SK-N-SH (cell line): ENCODE results near the gene TBXA2R. TPM values are rescaled to one million over a fixed set of nuclear protein-coding genes. Genes with fewer than 3 reads are reported as not detected.

Experiments used
- CTCF ChIA-PET: fragments of 300-600, 350-600 bp; formaldehyde crosslinking; extraction: SDS; loops from one replicate; lab custom pipeline; 2021; lab: Yijun Ruan, JAX
- POLR2A ChIA-PET: fragments of 350-600 bp; sonication (Branson Sonifier 250); formaldehyde crosslinking; extraction: SDS; loops from one replicate; lab custom pipeline; 2020; ENCODE audit warnings: antibody characterized with exemption, inconsistent platforms; lab: Yijun Ruan, JAX
- DNase-seq: peaks from one replicate; pipeline ENCODE4 v3.0.0; 2012
- H2AFZ ChIP-seq: fragments of 200-600 bp; sonication (generic); 2 replicates; pipeline ENCODE4 v1.8.1; 2016; ENCODE audit warnings: antibody characterized with exemption, mild to moderate bottlenecking, low read depth
- H3F3A ChIP-seq: fragments of 200-600 bp; sonication (generic); replicated peaks from 2 replicates; pipeline ENCODE3; 2016; ENCODE audit warnings: antibody characterized with exemption, mild to moderate bottlenecking; ENCODE audit not compliant: insufficient read depth
- H3K27ac ChIP-seq, 2 experiments: fragments of 200-500 bp in 1 of 2; fragments of 200-600 bp in 1 of 2; sonication (Bioruptor generic) in 1 of 2; sonication (generic), shearing (Covaris generic) in 1 of 2; 2 replicates each; pipeline versions ENCODE4 v1.5.1 to v1.6.1; 2014 to 2016; ENCODE audit warnings: low read depth in 2 of 2, inconsistent platforms in 1 of 2, low read length in 1 of 2, mild to moderate bottlenecking in 1 of 2, mixed read lengths in 1 of 2
- H3K27me3 ChIP-seq: fragments of 200-600 bp; sonication (generic), shearing (Covaris generic); 2 replicates; pipeline ENCODE4 v1.6.1; 2016; ENCODE audit warnings: mixed run types; ENCODE audit not compliant: insufficient read depth
- H3K36me3 ChIP-seq, 2 experiments: fragments of 200-500 bp in 1 of 2; fragments of 200-600 bp in 1 of 2; sonication (Bioruptor generic) in 1 of 2; sonication (generic) in 1 of 2; replicated peaks in 1 of 2; 2 replicates each; pipeline versions ENCODE3 to v1.5.1; 2014 to 2016; ENCODE audit warnings: low read length in 1 of 2, mild to moderate bottlenecking in 1 of 2; ENCODE audit not compliant: insufficient read depth in 2 of 2, control insufficient read depth in 1 of 2
- H3K4me1 ChIP-seq, 2 experiments: fragments of 200-500 bp in 1 of 2; fragments of 200-600 bp in 1 of 2; sonication (Bioruptor generic) in 1 of 2; sonication (generic), shearing (Covaris generic) in 1 of 2; 2 replicates each; pipeline versions ENCODE4 v1.5.1 to v1.6.1; 2014 to 2016; ENCODE audit warnings: low read depth in 1 of 2, low read length in 1 of 2, mixed run types in 1 of 2; ENCODE audit not compliant: insufficient read depth in 2 of 2, control insufficient read depth in 1 of 2
- H3K4me2 ChIP-seq: fragments of 200-600 bp; sonication (generic), shearing (Covaris generic); 2 replicates; pipeline ENCODE4 v1.6.1; 2017; ENCODE audit warnings: mixed run types
- H3K4me3 ChIP-seq, 2 experiments: fragments of 200-500 bp in 1 of 2; fragments of 200-600 bp in 1 of 2; sonication (Bioruptor generic) in 1 of 2; sonication (generic), shearing (Covaris generic) in 1 of 2; 2 replicates each; pipeline versions ENCODE4 v1.5.1 to v1.8.1; 2014 to 2016; ENCODE audit warnings: low read depth in 2 of 2, inconsistent platforms in 1 of 2, low read length in 1 of 2, mild to moderate bottlenecking in 1 of 2, mixed read lengths in 1 of 2, moderate library complexity in 1 of 2
- H3K79me2 ChIP-seq: fragments of 200-600 bp; sonication (generic); 2 replicates; pipeline ENCODE4 v1.8.1; 2017; ENCODE audit warnings: mild to moderate bottlenecking; ENCODE audit not compliant: insufficient read depth
- H3K9ac ChIP-seq: fragments of 200-600 bp; sonication (generic); 2 replicates; pipeline ENCODE4 v1.6.1; 2017; ENCODE audit warnings: mixed run types
- H3K9me2 ChIP-seq: fragments of 200-600 bp; sonication (generic); 2 replicates; pipeline ENCODE4 v1.6.1; 2017; ENCODE audit warnings: mixed run types
- H3K9me3 ChIP-seq: fragments of 200-600 bp; sonication (generic); 2 replicates; pipeline ENCODE4 v1.6.1; 2017; ENCODE audit warnings: mixed run types, mild to moderate bottlenecking, moderate library complexity
- H4K20me1 ChIP-seq: fragments of 200-600 bp; sonication (generic); 2 replicates; pipeline ENCODE4 v1.6.1; 2017; ENCODE audit warnings: mild to moderate bottlenecking, mixed run types; ENCODE audit not compliant: insufficient read depth
- CTCF ChIP-seq: fragments of 200-600 bp; sonication (generic); IDR thresholded peaks from 2 replicates; pipeline ENCODE4 v1.6.1; 2017; ENCODE audit warnings: antibody characterized with exemption, mild to moderate bottlenecking, moderate library complexity
- ELF1 ChIP-seq: IDR thresholded peaks from 2 replicates; pipeline ENCODE4 v1.4.0; 2012
- EZH2phosphoT487 ChIP-seq: fragments of 200-600 bp; sonication (generic); IDR thresholded peaks from 2 replicates; pipeline ENCODE4 v1.6.1; 2017; ENCODE audit warnings: low read depth, mixed run types, mild to moderate bottlenecking, antibody characterized with exemption, moderate library complexity, borderline replicate concordance
- FOXJ3 ChIP-seq: sonication (generic); formaldehyde crosslinking; IDR thresholded peaks from 2 replicates; pipeline ENCODE4 v1.5.1; 2020; ENCODE audit warnings: mild to moderate bottlenecking, missing genetic modification reagents
- FOXM1 ChIP-seq: IDR thresholded peaks from 2 replicates; pipeline ENCODE4 v1.4.0; 2012; ENCODE audit warnings: low read depth, mild to moderate bottlenecking
- GABPA ChIP-seq: IDR thresholded peaks from 2 replicates; pipeline ENCODE4 v1.4.0; 2012; ENCODE audit warnings: low read depth, mild to moderate bottlenecking
- GATA2 ChIP-seq: sonication (generic); formaldehyde crosslinking; IDR thresholded peaks from 2 replicates; pipeline ENCODE4 v1.5.0; 2020; ENCODE audit warnings: mild to moderate bottlenecking, missing genetic modification reagents
- JUND ChIP-seq: IDR thresholded peaks from 2 replicates; pipeline ENCODE4 v1.4.0; 2012
- MEF2A ChIP-seq: IDR thresholded peaks from 2 replicates; pipeline ENCODE4 v1.4.0; 2012; ENCODE audit warnings: low read depth, borderline replicate concordance
- MXI1 ChIP-seq: IDR thresholded peaks from 2 replicates; pipeline ENCODE4 v1.6.1; 2012; ENCODE audit warnings: mild to moderate bottlenecking, low read depth, low read length, improper control_type of control experiment
- POLR2AphosphoS5 ChIP-seq: IDR thresholded peaks from 2 replicates; pipeline ENCODE4 v1.6.1; 2012; ENCODE audit warnings: low read depth, low read length
- RFX5 ChIP-seq: IDR thresholded peaks from 2 replicates; pipeline ENCODE4 v1.6.1; 2012; ENCODE audit warnings: mild to moderate bottlenecking, improper control_type of control experiment, low read length
- RXRA ChIP-seq: IDR thresholded peaks from 2 replicates; pipeline ENCODE4 v1.4.0; 2012; ENCODE audit warnings: low read depth, mild to moderate bottlenecking, borderline replicate concordance
- SIN3A ChIP-seq: IDR thresholded peaks from 2 replicates; pipeline ENCODE4 v1.6.1; 2012; ENCODE audit warnings: low read depth, mild to moderate bottlenecking, low read length, moderate library complexity, borderline replicate concordance
- SMC3 ChIP-seq: IDR thresholded peaks from 2 replicates; pipeline ENCODE4 v1.6.1; 2012; ENCODE audit warnings: low read depth, low read length, improper control_type of control experiment
- TCF12 ChIP-seq: IDR thresholded peaks from 2 replicates; pipeline ENCODE4 v1.4.0; 2012
- TEAD4 ChIP-seq: IDR thresholded peaks from 2 replicates; pipeline ENCODE4 v1.4.0; 2012; ENCODE audit warnings: mild to moderate bottlenecking, borderline replicate concordance; ENCODE audit not compliant: insufficient read depth
- YY1 ChIP-seq: IDR thresholded peaks from 2 replicates; pipeline ENCODE4 v1.4.0; 2012; ENCODE audit warnings: low read depth, mild to moderate bottlenecking
- WGBS: methylation state at CpG from one replicate; pipeline ENCODE4 v1.1.6; 2017; ENCODE audit warnings: low lambda C conversion rate; 5-methylcytosine and 5-hydroxymethylcytosine counted together
- polyA plus RNA-seq, 3 experiments: library from polyadenylated mRNA; depleted of rRNA; stranded (reverse); fragments of >200 nt; gene quantifications; 2 replicates each; pipeline ENCODE4 v1.2.3, GENCODE V29; 2012
- TF ChIP-seq, protein P1 (sequence below): IDR thresholded peaks from 2 replicates; pipeline ENCODE4 v1.4.0; 2012; ENCODE audit warnings: low read depth, borderline replicate concordance
- TF ChIP-seq, protein P2 (sequence below): IDR thresholded peaks from 2 replicates; pipeline ENCODE4 v1.4.0; 2012; ENCODE audit warnings: low read depth
- TF ChIP-seq, protein P3 (sequence below): IDR thresholded peaks from 2 replicates; pipeline ENCODE4 v1.6.1; 2012; ENCODE audit warnings: mild to moderate bottlenecking, low read depth, low read length, moderate library complexity

The TBXA2R gene
- polyA plus RNA-seq, 1 of the 3 experiments (the other 2 are of a cell fraction): 0.92 TPM

DNA sequence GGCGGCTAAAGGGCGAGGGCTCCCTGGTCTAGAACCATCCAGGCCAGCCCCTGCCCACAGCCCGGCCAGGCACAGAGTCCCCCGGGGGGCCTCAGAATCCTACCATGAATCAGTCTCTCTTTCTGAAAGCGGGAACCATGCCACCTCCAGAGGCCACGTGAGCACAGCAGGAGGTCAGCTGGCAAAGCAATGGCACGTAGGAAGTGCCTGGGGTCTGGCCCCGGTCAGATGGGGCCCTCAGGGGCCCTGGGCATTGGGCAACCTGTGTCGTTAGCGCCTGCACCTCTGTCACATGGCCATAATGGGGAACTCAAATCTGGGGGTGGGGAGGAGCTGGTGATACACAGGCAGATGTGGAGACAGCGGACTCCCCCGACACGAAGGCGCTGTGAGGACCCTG, 58.1 kb downstream of the TBXA2R start:
- Histone ChIP-seq H4K20me1 (0 out of 2 replicates have a peak, but pooled peaks cover 7% of the 10 kb centered on the region), H3F3A (peaks cover 7% of the 10 kb centered on the region), H3K27ac (no peak overlapping the region; a peak in 1 of 4 replicates), H3K36me3 (peaks cover 0 to 30% of the 10 kb centered on the region in 2 experiments), H3K9me2 (no peaks in the 10 kb centered on the region), H3K4me1 (peaks cover 0 to 3% of the 10 kb centered on the region in 2 experiments; a peak in 1 of 4 replicates), H3K9ac (no peak overlapping the region), H2AFZ (no peak overlapping the region), H3K9me3 (no peaks in the 10 kb centered on the region), H3K4me2 (no peak overlapping the region), H3K4me3 (no peak overlapping the region), H3K79me2 (peaks cover 26% of the 10 kb centered on the region; the same call in 1 of the 2 replicates), H3K27me3 (no peaks in the 10 kb centered on the region)
- TF ChIP-seq SMC3: no peak
- TF ChIP-seq SIN3A: no peak
- TF ChIP-seq TCF12: no peak
- TF ChIP-seq GABPA: no peak
- TF ChIP-seq FOXJ3: no peak
- TF ChIP-seq ELF1: no peak
- no peak for TF ChIP-seq GATA2
- ChIA-PET CTCF (interaction anchor here (0.9 to 6.0 kb wide), 5 partner anchors 8 to 244 kb away, joined by 3 to 73 read pairs (median 4); partner anchors contain the start of gene MFSD12), POLR2A (interaction anchor here (0.7 kb wide), 1 partner anchor 220 kb away, joined by 4 read pairs; no protein-coding TSS in a partner anchor)
- DNase-seq: no peak
- 96% methylated on average over 11 of the region's 14 CpGs for WGBS

DNA sequence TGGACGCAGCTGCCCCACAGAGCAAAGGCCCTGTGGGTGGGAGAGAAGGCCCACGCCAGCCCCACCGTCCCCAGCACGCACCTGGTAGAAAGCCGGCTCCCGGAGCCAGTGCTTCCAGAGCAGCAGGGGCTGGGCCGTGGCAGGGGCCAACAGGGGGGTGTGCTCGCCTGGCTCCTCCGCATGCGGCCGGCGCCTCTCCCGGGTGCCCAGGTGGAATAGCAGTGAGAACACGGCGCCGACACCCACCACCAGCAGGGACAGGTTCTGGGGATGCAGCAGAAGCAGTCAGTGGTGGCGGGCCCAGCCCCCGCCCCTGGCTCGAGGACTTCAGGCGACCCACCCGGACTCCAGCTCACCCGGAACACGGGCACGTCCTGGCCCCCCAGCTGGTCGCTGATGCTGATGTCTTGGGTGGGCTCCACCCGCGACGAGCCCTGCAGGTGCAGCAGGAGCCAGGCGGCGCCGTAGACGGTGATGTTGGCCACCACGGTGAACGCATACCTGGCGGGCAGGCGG, 58.9 kb downstream of the TBXA2R start:
- 96% methylated on average over 8 of the region's 36 CpGs for WGBS
- Histone ChIP-seq H2AFZ (no peak overlapping the region), H3K9ac (no peak overlapping the region), H3K4me2 (no peak overlapping the region), H3K36me3 (peaks cover 0 to 30% of the 10 kb centered on the region in 2 experiments), H3K4me3 (no peak overlapping the region), H3F3A (peaks cover 7% of the 10 kb centered on the region)
- no peak for DNase-seq
- CTCF ChIA-PET: interaction anchor here (0.9 to 6.0 kb wide), 6 partner anchors 9 to 44 kb away, joined by 3 to 73 read pairs (median 4); partner anchors contain the start of genes MFSD12 and TEKTIP1
- no peak for TF ChIP-seq CTCF
- no peak for TF ChIP-seq ELF1
- no peak for TF ChIP-seq RFX5
- TF ChIP-seq, protein P1, sequence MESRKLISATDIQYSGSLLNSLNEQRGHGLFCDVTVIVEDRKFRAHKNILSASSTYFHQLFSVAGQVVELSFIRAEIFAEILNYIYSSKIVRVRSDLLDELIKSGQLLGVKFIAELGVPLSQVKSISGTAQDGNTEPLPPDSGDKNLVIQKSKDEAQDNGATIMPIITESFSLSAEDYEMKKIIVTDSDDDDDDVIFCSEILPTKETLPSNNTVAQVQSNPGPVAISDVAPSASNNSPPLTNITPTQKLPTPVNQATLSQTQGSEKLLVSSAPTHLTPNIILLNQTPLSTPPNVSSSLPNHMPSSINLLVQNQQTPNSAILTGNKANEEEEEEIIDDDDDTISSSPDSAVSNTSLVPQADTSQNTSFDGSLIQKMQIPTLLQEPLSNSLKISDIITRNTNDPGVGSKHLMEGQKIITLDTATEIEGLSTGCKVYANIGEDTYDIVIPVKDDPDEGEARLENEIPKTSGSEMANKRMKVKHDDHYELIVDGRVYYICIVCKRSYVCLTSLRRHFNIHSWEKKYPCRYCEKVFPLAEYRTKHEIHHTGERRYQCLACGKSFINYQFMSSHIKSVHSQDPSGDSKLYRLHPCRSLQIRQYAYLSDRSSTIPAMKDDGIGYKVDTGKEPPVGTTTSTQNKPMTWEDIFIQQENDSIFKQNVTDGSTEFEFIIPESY: no peak
- TF ChIP-seq MEF2A: no peak
- no peak for TF ChIP-seq RXRA
- TF ChIP-seq, protein P2, sequence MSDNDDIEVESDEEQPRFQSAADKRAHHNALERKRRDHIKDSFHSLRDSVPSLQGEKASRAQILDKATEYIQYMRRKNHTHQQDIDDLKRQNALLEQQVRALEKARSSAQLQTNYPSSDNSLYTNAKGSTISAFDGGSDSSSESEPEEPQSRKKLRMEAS: no peak
- no peak for TF ChIP-seq POLR2AphosphoS5
- TF ChIP-seq, protein P3, sequence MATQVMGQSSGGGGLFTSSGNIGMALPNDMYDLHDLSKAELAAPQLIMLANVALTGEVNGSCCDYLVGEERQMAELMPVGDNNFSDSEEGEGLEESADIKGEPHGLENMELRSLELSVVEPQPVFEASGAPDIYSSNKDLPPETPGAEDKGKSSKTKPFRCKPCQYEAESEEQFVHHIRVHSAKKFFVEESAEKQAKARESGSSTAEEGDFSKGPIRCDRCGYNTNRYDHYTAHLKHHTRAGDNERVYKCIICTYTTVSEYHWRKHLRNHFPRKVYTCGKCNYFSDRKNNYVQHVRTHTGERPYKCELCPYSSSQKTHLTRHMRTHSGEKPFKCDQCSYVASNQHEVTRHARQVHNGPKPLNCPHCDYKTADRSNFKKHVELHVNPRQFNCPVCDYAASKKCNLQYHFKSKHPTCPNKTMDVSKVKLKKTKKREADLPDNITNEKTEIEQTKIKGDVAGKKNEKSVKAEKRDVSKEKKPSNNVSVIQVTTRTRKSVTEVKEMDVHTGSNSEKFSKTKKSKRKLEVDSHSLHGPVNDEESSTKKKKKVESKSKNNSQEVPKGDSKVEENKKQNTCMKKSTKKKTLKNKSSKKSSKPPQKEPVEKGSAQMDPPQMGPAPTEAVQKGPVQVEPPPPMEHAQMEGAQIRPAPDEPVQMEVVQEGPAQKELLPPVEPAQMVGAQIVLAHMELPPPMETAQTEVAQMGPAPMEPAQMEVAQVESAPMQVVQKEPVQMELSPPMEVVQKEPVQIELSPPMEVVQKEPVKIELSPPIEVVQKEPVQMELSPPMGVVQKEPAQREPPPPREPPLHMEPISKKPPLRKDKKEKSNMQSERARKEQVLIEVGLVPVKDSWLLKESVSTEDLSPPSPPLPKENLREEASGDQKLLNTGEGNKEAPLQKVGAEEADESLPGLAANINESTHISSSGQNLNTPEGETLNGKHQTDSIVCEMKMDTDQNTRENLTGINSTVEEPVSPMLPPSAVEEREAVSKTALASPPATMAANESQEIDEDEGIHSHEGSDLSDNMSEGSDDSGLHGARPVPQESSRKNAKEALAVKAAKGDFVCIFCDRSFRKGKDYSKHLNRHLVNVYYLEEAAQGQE: no peak
- TF ChIP-seq FOXJ3: no peak
- no peak for TF ChIP-seq TEAD4
- TF ChIP-seq YY1: no peak
- no peak for TF ChIP-seq EZH2phosphoT487
- TF ChIP-seq FOXM1: no peak
- TF ChIP-seq MXI1: no peak
- TF ChIP-seq JUND: no peak
- TF ChIP-seq, all 33 proteins: peak for 0
- no peak overlapping the region for H3K27ac ChIP-seq
- H3K79me2 ChIP-seq: peaks cover 19% of the 10 kb centered on the region; the same call in 1 of the 2 replicates
- POLR2A ChIA-PET: no interaction called here
- 0 out of 2 replicates have a peak, but pooled peaks cover 7% of the 10 kb centered on the region for H4K20me1 ChIP-seq
- H3K9me2 ChIP-seq: no peaks in the 10 kb centered on the region
- H3K9me3 ChIP-seq: no peaks in the 10 kb centered on the region
- H3K4me1 ChIP-seq: no peaks in the 10 kb centered on the region; a peak in 1 of 4 replicates
- H3K27me3 ChIP-seq: no peaks in the 10 kb centered on the region
